ENCODE measurements around the gene SNRNP200. TPM values are rescaled to one million over a fixed set of nuclear protein-coding genes. Genes with fewer than 3 reads are reported as not detected.

SNRNP200 gene
- total RNA-seq, 4 donors from 2014 or later, result 85.3 to 123 (median 104) TPM

DNA sequence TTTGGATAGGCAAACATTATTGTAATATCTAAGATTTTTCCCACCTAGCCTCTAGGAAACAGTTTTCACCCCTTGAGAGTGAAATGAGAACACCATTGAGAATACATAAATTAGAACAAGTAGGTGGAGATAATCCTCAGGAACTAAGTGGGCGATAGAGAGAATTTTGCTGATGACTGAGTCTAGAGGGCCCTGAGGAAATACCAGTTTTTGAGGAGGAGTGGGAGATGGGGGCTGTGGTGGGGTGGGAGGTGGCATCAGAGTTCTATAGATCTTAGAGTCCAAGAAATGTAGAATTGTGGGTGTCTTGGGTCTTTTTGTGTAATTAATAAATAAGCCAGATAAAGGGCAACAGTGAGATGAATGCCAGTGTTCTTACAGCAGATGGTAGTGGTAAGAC is 42.0 kb upstream of the SNRNP200 start:
- 93 to 94% methylated on average over 1 of the region's 1 CpG for WGBS, 2 donors
- Histone ChIP-seq H3K9me3 (no peaks in the 10 kb centered on the region), H3K36me3 (no peaks in the 10 kb centered on the region), H3K4me3 (replicated peaks in 1 of 3) (no peak overlapping the region), H3K4me1 (no peaks in the 10 kb centered on the region), H3K27me3 (no peaks in the 10 kb centered on the region), H3K27ac (no peak overlapping the region)
- no peak for DNase-seq
- intact Hi-C loops (cut with DNase I), result no loop called here
- no peak for TF ChIP-seq POLR2A (IDR thresholded peaks at IDR 0.05)
- TF ChIP-seq, protein P1, sequence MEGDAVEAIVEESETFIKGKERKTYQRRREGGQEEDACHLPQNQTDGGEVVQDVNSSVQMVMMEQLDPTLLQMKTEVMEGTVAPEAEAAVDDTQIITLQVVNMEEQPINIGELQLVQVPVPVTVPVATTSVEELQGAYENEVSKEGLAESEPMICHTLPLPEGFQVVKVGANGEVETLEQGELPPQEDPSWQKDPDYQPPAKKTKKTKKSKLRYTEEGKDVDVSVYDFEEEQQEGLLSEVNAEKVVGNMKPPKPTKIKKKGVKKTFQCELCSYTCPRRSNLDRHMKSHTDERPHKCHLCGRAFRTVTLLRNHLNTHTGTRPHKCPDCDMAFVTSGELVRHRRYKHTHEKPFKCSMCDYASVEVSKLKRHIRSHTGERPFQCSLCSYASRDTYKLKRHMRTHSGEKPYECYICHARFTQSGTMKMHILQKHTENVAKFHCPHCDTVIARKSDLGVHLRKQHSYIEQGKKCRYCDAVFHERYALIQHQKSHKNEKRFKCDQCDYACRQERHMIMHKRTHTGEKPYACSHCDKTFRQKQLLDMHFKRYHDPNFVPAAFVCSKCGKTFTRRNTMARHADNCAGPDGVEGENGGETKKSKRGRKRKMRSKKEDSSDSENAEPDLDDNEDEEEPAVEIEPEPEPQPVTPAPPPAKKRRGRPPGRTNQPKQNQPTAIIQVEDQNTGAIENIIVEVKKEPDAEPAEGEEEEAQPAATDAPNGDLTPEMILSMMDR (IDR thresholded peaks at IDR 0.05), result no peak

- intact Hi-C loops (cut with DNase I), result no loop called here
- Histone ChIP-seq H3K9me3 (no peaks in the 10 kb centered on the region), H3K4me1 (no peaks in the 10 kb centered on the region), H3K4me3 (replicated peaks in 1 of 3) (no peak overlapping the region), H3K27ac (no peak overlapping the region), H3K36me3 (no peaks in the 10 kb centered on the region), H3K27me3 (no peaks in the 10 kb centered on the region)
- no peak for DNase-seq
- TF ChIP-seq, protein P1 (IDR thresholded peaks at IDR 0.05), result no peak
- TF ChIP-seq POLR2A (IDR thresholded peaks at IDR 0.05), result no peak
- WGBS, 2 donors, result 92 to 95% methylated on average over 6 of the region's 6 CpGs
Observed at GRCh38 chr2:96345868-96346462, 40.6 kb upstream of the SNRNP200 start.

DNA sequence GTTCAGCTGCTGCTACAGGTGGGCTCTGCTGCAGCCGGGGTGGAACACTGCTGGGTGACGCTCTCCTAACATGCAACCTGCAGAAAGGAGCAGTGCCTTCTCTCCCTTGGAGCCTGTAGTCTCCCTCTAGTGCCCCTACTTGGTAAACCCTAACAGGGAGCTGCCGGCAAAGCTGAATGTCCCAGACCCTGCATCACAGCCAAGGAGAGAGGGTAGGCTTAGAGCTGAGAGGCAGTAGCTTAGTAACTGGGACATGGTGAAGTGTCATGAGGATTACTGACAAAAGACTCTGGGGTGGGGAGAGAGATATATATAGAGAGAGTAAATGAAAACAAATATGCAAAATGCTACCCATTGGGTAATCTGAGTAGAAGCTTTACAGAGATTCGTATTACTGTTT is 40.1 kb upstream of the SNRNP200 start:
- Histone ChIP-seq H3K27ac (no peak overlapping the region), H3K4me1 (no peaks in the 10 kb centered on the region), H3K9me3 (no peaks in the 10 kb centered on the region), H3K27me3 (no peaks in the 10 kb centered on the region), H3K4me3 (replicated peaks in 1 of 3) (no peak overlapping the region), H3K36me3 (no peaks in the 10 kb centered on the region)
- no peak for TF ChIP-seq POLR2A (IDR thresholded peaks at IDR 0.05)
- TF ChIP-seq, protein P1 (IDR thresholded peaks at IDR 0.05), result no peak
- DNase-seq, result no peak
- WGBS, 2 donors, result 86 to 87% methylated on average over 2 to 4 of the region's 4 CpGs
- intact Hi-C loops (cut with DNase I), result no loop called here

- intact Hi-C loops (cut with DNase I), result no loop called here
- DNase-seq, result no peak
- no peaks in the 10 kb centered on the region for H3K27me3 ChIP-seq
- H3K9me3 ChIP-seq, result no peaks in the 10 kb centered on the region
- 88 to 96% methylated on average over 5 of the region's 5 CpGs for WGBS, 2 donors
- no peak overlapping the region for H3K4me3 ChIP-seq (replicated peaks in 1 of 3)
- no peak for TF ChIP-seq POLR2A (IDR thresholded peaks at IDR 0.05)
- TF ChIP-seq, protein P1 (IDR thresholded peaks at IDR 0.05), result no peak
- H3K4me1 ChIP-seq, result no peaks in the 10 kb centered on the region
- H3K36me3 ChIP-seq, result no peaks in the 10 kb centered on the region
- H3K27ac ChIP-seq, result no peak overlapping the region
Observed at GRCh38 chr2:96344011-96344410, 38.7 kb upstream of the SNRNP200 start.

DNA sequence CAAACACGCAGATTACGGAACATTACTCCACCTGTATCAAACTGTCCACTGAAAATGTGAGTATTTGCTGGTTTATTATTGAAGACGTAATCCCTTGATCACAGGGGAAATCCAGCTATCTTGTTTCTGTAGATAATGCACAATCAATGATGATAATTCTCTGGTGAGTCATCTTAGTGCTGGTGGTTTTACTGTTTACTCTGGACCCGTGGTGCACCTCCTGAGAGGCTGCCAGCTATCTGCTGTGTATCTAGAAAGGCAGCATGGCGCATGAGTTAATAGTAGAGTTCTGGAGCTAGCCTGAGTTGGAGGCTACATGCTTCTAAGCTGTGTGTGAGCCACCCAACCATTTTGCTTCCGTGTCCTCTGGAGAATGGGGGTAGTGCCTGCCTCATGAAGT is 36.7 kb upstream of the SNRNP200 start:
- H3K4me3 ChIP-seq (replicated peaks in 1 of 3), result no peak overlapping the region
- no peak overlapping the region for H3K27ac ChIP-seq
- no peak for DNase-seq
- H3K36me3 ChIP-seq, result no peaks in the 10 kb centered on the region
- H3K27me3 ChIP-seq, result no peaks in the 10 kb centered on the region
- TF ChIP-seq, protein P1 (IDR thresholded peaks at IDR 0.05), result no peak
- no peak for TF ChIP-seq POLR2A (IDR thresholded peaks at IDR 0.05)
- no peaks in the 10 kb centered on the region for H3K4me1 ChIP-seq
- H3K9me3 ChIP-seq, result no peaks in the 10 kb centered on the region
- intact Hi-C loops (cut with DNase I), result no loop called here
- 81 to 90% methylated on average over 6 of the region's 6 CpGs for WGBS, 2 donors
